Heart left ventricle (tissue), 13 donors: Measurements from ENCODE around the gene KDM4B.

Experiments used
- POLR2A ChIP-seq, 2 donors: fragments of 450-650 bp; IDR thresholded peaks; one replicate each; pipeline ENCODE4 v1.6.1; 2017; ENCODE audit warnings: antibody characterized with exemption in 2 of 2, mild to moderate bottlenecking in 2 of 2, moderate library complexity in 2 of 2
- TF ChIP-seq, protein P1 (sequence below), 12 donors: fragments of 200-600 bp; sonication (generic) in 4 of 12; IDR thresholded peaks; one replicate each; pipeline versions ENCODE4 v1.5.0 to v1.8.0; 2018 to 2022; ENCODE audit warnings: antibody characterized with exemption in 12 of 12, mild to moderate bottlenecking in 5 of 12
- donor health status: ischemic (EF 13 %, LVEDD 7.1; RV severe dilation, severe dysfunction).
- donor health status: DM: no; HTN: yes; CAD: no.
- donor health status: DM: no; HTN: no; CAD: no.
- donor health status: ischemic (EF 25% LVEDD 6.9; RV normal size, moderate dysfunction).
- donor health status: ischemic (EF 25% LVEDD 5.7; RV mildly dilated, moderate dysfunction).
- donor health status: ischemic (EF 35%, LVEDD 5.7; RV mildly dilated, moderate dysfunction).
- donor health status: nonischemic (EF 11% LVEDD 7.7; RV severe dilation, severe dysfunction).
- donor health status: DM: yes; HTN: yes; CAD: no.
- donor health status: PGD.
- donor health status: ischemic (EF 29% LVEDD 5.4; RV normal size, mild dysfunction).
- donor health status: nonischemic (EF 23%, LVEDD 6.1; RV moderate dilation, normal function).

DNA sequence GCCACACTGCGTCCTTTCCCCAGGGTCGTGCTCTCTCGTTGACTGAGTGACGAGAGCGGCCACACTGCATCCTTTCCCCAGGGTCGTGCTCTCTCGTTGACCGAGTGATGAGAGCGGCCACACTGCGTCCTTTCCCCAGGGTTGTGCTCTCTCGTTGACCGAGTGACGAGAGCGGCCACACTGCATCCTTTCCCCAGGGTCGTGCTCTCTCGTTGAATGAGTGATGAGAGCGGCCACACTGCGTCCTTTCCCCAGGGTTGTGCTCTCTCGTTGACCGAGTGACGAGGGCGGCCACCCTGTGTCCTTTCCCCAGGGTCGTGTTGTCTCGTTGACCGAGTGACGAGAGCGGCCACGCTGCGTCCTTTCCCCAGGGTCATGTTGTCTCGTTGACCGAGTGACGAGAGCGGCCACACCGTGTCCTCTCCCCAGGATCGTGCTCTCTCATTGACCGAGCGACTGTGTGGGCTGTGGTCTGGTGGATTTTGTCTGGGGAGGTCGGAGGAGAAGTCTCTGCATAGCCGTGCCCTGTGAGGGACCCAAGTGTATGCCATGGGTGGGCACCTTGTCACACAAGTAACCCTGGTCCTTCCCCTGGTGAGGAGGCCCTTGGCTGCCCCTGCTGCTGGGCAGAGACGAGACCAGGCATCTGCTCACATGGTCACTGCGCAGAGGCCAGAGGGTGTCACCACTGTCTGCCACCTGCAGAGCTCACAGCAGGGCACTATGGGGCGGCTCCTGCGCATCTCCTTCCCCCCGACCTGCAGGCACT is 107.7 kb downstream of the KDM4B start:
- TF ChIP-seq, protein P1, sequence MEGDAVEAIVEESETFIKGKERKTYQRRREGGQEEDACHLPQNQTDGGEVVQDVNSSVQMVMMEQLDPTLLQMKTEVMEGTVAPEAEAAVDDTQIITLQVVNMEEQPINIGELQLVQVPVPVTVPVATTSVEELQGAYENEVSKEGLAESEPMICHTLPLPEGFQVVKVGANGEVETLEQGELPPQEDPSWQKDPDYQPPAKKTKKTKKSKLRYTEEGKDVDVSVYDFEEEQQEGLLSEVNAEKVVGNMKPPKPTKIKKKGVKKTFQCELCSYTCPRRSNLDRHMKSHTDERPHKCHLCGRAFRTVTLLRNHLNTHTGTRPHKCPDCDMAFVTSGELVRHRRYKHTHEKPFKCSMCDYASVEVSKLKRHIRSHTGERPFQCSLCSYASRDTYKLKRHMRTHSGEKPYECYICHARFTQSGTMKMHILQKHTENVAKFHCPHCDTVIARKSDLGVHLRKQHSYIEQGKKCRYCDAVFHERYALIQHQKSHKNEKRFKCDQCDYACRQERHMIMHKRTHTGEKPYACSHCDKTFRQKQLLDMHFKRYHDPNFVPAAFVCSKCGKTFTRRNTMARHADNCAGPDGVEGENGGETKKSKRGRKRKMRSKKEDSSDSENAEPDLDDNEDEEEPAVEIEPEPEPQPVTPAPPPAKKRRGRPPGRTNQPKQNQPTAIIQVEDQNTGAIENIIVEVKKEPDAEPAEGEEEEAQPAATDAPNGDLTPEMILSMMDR (IDR thresholded peaks at IDR 0.05): no peak
- TF ChIP-seq POLR2A (IDR thresholded peaks at IDR 0.05): no peak
